T-helper 1 cell treated with Interleukin-12 subunit alpha and Interleukin-12 subunit beta and Interleukin-4 antibody, amounts not matched to agents 30 μg/mL and 1 μg/mL, for 36 hours (primary cell): ENCODE results near the gene SIGLEC11.
A peak's percentile ranks its signal among the peaks of the same experiment; 100 is the strongest.

Source experiments
- H3K27ac Mint-ChIP-seq: one replicate; pipeline ENCODE4 v1.8.0; 2021; ENCODE audit warnings: mild to moderate bottlenecking, mixed read lengths
- H3K27me3 Mint-ChIP-seq: one replicate; pipeline ENCODE4 v1.8.0; 2021; ENCODE audit warnings: low read depth, mixed read lengths
- H3K36me3 Mint-ChIP-seq: one replicate; pipeline ENCODE4 v1.8.0; 2021; ENCODE audit warnings: low read depth, mixed read lengths
- H3K4me1 Mint-ChIP-seq: one replicate; pipeline ENCODE4 v1.8.0; 2021; ENCODE audit warnings: low read depth, mixed read lengths
- H3K4me3 Mint-ChIP-seq: one replicate; pipeline ENCODE4 v1.8.0; 2021; ENCODE audit warnings: mild to moderate bottlenecking, moderate library complexity, mixed read lengths
- H3K9me3 Mint-ChIP-seq: one replicate; pipeline ENCODE4 v1.8.0; 2021; ENCODE audit warnings: mixed read lengths

Gene SIGLEC11

GRCh38 chr19:49916839-49917733 is 43.9 kb downstream of the SIGLEC11 start:
- Mint-ChIP-seq H3K4me3 (no peak overlapping the region), H3K27me3 (no peaks in the 10 kb centered on the region), H3K36me3 (peaks cover 56% of the 10 kb centered on the region), H3K9me3 (no peaks in the 10 kb centered on the region), H3K27ac (no peak overlapping the region), H3K4me1 (peaks cover 37% of the 10 kb centered on the region)

GRCh38 chr19:49915271-49915670 is 45.7 kb downstream of the SIGLEC11 start:
- H3K27ac Mint-ChIP-seq: no peak overlapping the region
- no peaks in the 10 kb centered on the region for H3K27me3 Mint-ChIP-seq
- no peak overlapping the region for H3K4me3 Mint-ChIP-seq
- peaks cover 52% of the 10 kb centered on the region for H3K36me3 Mint-ChIP-seq
- H3K9me3 Mint-ChIP-seq: no peaks in the 10 kb centered on the region
- peaks cover 41% of the 10 kb centered on the region for H3K4me1 Mint-ChIP-seq

- Mint-ChIP-seq H3K4me1 (peaks cover 38% of the 10 kb centered on the region), H3K4me3 (no peak overlapping the region), H3K27me3 (no peaks in the 10 kb centered on the region), H3K27ac (peak overlapping the region; percentile 31), H3K36me3 (peaks cover 51% of the 10 kb centered on the region), H3K9me3 (no peaks in the 10 kb centered on the region)
Observed at GRCh38 chr19:49913720-49914119, 47.3 kb downstream of the SIGLEC11 start.

- H3K9me3 Mint-ChIP-seq: no peaks in the 10 kb centered on the region
- no peaks in the 10 kb centered on the region for H3K27me3 Mint-ChIP-seq
- no peak overlapping the region for H3K4me3 Mint-ChIP-seq
- peaks cover 36% of the 10 kb centered on the region for H3K4me1 Mint-ChIP-seq
- peaks cover 49% of the 10 kb centered on the region for H3K36me3 Mint-ChIP-seq
- H3K27ac Mint-ChIP-seq: peak overlapping the region; percentile 43
Observed at GRCh38 chr19:49912965-49913685, 47.8 kb downstream of the SIGLEC11 start.

GRCh38 chr19:49911381-49912145 is 49.4 kb downstream of the SIGLEC11 start:
- peaks cover 48% of the 10 kb centered on the region for H3K36me3 Mint-ChIP-seq
- no peaks in the 10 kb centered on the region for H3K9me3 Mint-ChIP-seq
- peak overlapping the region; percentile 58 for H3K4me3 Mint-ChIP-seq

GRCh38 chr19:49910179-49910578 is 50.8 kb downstream of the SIGLEC11 start:
- Mint-ChIP-seq H3K36me3 (peaks cover 49% of the 10 kb centered on the region), H3K27ac (peak overlapping the region; percentile 63)

More at GRCh38 chr19:49911381-49912145, 49.4 kb downstream of the SIGLEC11 start:
- H3K27ac Mint-ChIP-seq: peak overlapping the region; percentile 84
- peaks cover 37% of the 10 kb centered on the region for H3K4me1 Mint-ChIP-seq
- H3K27me3 Mint-ChIP-seq: no peaks in the 10 kb centered on the region

GRCh38 chr19:49908480-49909420 is 52.2 kb downstream of the SIGLEC11 start:
- Mint-ChIP-seq H3K9me3 (no peaks in the 10 kb centered on the region), H3K27ac (peak overlapping the region; percentile 45), H3K36me3 (peaks cover 41% of the 10 kb centered on the region), H3K4me3 (no peak overlapping the region), H3K27me3 (no peaks in the 10 kb centered on the region), H3K4me1 (peaks cover 42% of the 10 kb centered on the region)

More at GRCh38 chr19:49910179-49910578, 50.8 kb downstream of the SIGLEC11 start:
- H3K27me3 Mint-ChIP-seq: no peaks in the 10 kb centered on the region
- H3K4me3 Mint-ChIP-seq: no peak overlapping the region
- peaks cover 44% of the 10 kb centered on the region for H3K4me1 Mint-ChIP-seq
- H3K9me3 Mint-ChIP-seq: no peaks in the 10 kb centered on the region

GRCh38 chr19:49907745-49908446 is 53.1 kb downstream of the SIGLEC11 start:
- Mint-ChIP-seq H3K27me3 (no peaks in the 10 kb centered on the region), H3K27ac (no peak overlapping the region), H3K9me3 (no peaks in the 10 kb centered on the region), H3K4me3 (no peak overlapping the region), H3K36me3 (peaks cover 33% of the 10 kb centered on the region), H3K4me1 (peaks cover 36% of the 10 kb centered on the region)

- Mint-ChIP-seq H3K27ac (no peak overlapping the region), H3K27me3 (no peaks in the 10 kb centered on the region), H3K36me3 (peaks cover 28% of the 10 kb centered on the region), H3K4me3 (no peak overlapping the region), H3K9me3 (no peaks in the 10 kb centered on the region), H3K4me1 (peaks cover 30% of the 10 kb centered on the region)
Observed at GRCh38 chr19:49906879-49907564, 54.0 kb downstream of the SIGLEC11 start.

GRCh38 chr19:49904136-49904535 is 56.8 kb downstream of the SIGLEC11 start:
- no peaks in the 10 kb centered on the region for H3K9me3 Mint-ChIP-seq
- no peaks in the 10 kb centered on the region for H3K27me3 Mint-ChIP-seq
- H3K36me3 Mint-ChIP-seq: peaks cover 19% of the 10 kb centered on the region
- no peak overlapping the region for H3K27ac Mint-ChIP-seq
- H3K4me1 Mint-ChIP-seq: peaks cover 20% of the 10 kb centered on the region
- H3K4me3 Mint-ChIP-seq: no peak overlapping the region
